CD4-positive, alpha-beta T cell treated with Interleukin-10 for 1 hour (primary cell): Measurements from ENCODE around the gene PWWP2B.
"Not testable (repeated sequence)": the region's sequence is repeated elsewhere in the genome, so short reads cannot be mapped to it uniquely, and the experiment has no call there.

ENCODE experiments used
- DNase-seq: peaks from one replicate; pipeline ENCODE4 v3.0.0-alpha.2; 2020

PWWP2B gene

DNA sequence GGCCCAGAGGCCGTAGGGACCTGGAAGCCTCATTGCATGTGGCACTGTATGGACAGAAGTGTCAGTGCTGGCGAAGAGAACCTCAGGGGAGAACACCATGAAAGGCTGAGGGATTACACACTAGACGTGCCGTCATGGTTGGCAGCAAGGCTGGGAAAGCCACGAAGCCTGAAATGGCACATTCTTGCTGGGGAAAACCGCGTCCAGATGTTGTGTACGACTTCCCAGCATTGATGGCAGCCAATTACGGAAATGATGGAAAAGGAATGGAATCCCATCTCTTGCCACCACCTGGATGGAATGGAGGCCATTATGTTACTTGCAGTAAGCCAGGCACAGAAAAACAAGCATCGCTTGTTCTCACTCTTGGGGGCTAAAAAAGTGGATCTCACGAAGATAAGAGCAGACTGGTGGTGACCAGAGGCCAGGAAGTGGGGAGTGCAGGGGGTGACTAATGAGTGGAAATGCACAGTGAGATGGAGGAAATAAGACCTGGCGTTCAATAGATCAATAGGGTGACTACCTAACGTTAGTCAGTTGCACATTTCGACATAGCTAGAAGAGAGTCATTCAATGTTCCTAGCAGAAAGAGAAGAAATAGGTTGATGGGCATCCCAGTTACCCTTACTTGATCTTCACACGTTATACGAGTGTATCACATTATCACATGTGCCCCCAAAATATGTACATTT, 14.6 kb upstream of the PWWP2B start:
- DNase-seq = no peak

DNA sequence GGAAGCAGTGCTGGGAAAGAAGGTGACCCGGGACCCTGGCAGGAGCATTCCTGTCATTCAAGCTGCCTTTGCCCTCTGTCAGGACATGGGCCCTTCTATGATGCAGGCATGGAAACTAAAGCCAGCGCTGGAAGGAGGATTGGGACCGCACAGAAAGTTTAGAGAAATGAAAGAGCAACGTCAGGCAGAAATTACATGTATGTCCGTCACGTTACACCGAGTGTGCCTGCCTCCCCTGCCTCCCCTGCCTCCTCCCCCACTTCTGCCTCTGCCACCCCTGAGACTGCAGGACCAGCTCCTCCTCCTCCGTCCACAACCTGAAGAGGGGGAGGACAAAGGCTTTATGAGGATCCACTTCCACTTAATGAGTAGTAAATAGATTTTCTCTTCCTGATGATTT, 13.9 kb upstream of the PWWP2B start:
- no peak for DNase-seq

- DNase-seq = no peak
These were observed 13.2 kb upstream of the PWWP2B start for GRCh38 chr10:132383751-132384196.

GRCh38 chr10:132384618-132385388, 12.2 kb upstream of the PWWP2B start:
- no peak for DNase-seq

- DNase-seq = no peak
These were observed 11.7 kb upstream of the PWWP2B start for GRCh38 chr10:132385389-132385667.

DNA sequence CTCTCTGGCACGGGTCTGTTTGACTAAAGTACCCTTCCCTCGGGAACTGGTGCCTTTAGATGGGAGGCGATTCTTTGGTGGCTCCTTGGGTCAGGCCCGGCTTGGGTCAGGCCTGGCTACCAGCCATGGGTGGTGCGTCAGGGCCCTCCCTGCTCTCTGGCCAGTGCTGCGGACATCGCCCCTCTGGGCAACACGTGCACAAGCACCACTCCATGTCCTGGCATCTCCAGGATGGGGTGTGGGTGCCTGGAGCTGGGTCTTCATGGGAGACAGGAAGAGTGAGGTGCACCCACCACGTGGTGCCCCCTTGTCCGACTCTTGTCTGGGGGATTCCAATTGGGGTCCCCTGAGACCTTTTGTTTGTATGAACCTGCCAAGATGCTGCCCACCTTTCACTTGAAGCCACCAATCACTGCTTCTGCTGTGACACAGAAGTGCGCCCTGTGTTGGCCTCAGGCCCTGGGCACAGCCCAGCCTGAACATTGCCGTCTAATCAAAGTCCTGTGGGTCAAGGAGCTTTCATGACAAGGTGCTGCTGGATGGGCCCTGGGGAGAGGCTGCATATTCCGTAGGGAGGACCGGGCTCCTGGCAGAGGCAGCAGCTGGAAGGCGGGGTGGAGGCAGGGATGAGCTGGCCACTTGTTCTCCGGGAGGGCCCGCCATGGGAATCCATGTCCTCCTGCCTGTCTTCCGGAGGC, 11.1 kb upstream of the PWWP2B start:
- DNase-seq = no peak

- no peak for DNase-seq
These were observed 10.6 kb upstream of the PWWP2B start for GRCh38 chr10:132386419-132386831.

DNA sequence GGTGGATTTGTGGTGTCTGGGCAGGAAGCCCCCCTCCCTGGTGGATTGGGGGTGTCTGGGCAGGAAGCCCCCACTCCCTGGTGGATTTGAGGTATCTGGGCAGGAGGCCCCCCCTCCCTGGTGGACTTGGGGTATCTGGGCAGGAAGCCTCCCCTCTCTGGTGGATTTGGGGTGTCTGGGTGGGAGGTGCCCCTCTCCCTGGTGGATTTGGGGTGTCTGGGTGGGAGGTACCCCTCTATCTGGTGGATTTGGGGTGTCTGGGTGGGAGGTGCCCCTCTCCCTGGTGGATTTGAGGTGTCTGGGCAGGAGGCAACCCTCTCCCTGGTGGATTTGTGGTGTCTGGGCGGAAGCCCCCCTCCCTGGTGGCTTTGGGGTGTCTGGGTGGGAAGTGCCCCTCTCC, 10.1 kb upstream of the PWWP2B start:
- DNase-seq = not testable (repeated sequence)

DNA sequence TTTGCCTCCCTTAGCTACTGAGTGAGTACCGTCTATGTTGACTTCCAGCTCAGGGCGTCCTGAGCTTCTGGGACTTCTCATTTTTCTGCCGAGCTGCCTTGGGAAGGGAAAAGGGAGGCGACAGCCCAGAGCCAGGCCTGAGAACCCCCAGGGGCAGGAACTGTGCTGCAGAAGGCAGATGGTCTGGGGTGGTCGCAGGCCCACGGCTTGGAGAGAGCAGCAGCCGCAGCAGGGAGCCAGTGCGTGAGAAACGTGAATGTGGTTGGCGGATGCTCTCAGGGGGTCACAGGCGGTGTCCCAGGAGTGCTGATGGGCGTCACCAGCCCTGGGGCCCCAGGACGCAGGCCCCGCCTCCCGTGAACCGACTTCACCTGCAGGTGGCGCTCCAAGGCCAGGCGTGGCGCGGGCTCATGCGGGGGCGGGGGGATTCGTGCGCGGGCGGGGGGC, 9.2 kb upstream of the PWWP2B start:
- DNase-seq = peak; percentile 83

- no peak for DNase-seq
These were observed 8.0 kb upstream of the PWWP2B start for GRCh38 chr10:132388891-132389432.

- no peak for DNase-seq
These were observed 7.4 kb upstream of the PWWP2B start for GRCh38 chr10:132389433-132390169.

GRCh38 chr10:132390170-132390920, 6.7 kb upstream of the PWWP2B start:
- DNase-seq = no peak

DNA sequence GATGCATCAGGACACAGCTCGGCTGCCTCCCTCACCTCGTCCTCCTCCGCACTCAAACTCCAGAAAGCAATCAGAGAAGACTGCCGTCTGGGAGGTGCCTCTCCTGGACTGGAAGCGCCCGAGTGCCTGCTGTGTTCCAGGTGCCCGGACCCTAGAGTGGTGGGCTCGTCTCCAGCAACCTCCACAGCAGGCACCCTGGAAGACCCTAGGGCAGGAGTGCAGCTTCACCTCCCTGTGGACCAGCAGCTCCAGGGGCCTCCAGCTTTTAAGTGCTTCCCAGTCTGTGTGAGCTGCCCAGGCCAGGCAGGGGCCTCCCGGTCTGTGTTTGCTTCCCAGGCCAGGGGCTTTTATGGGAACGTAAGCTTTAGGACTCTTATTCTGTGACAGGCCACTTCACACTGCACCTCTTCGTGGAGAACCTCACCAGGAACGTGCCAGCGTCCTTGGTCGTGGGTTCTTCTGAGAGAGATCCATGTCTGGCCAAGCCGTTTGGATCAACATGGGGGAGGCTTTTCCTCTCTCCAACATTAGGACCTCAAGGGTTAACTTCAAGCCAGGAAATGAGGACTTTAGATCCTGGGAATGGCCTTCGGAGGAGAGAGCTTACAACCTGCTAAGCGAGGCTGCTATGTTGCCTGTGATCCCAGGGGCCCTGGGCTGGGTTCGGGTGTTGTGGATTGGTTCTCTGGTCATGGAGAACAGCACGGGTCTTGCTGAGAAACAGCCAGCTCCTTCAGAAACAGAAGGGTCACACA, 5.9 kb upstream of the PWWP2B start:
- no peak for DNase-seq

- DNase-seq = no peak
These were observed 5.4 kb upstream of the PWWP2B start for GRCh38 chr10:132391676-132392020.

DNA sequence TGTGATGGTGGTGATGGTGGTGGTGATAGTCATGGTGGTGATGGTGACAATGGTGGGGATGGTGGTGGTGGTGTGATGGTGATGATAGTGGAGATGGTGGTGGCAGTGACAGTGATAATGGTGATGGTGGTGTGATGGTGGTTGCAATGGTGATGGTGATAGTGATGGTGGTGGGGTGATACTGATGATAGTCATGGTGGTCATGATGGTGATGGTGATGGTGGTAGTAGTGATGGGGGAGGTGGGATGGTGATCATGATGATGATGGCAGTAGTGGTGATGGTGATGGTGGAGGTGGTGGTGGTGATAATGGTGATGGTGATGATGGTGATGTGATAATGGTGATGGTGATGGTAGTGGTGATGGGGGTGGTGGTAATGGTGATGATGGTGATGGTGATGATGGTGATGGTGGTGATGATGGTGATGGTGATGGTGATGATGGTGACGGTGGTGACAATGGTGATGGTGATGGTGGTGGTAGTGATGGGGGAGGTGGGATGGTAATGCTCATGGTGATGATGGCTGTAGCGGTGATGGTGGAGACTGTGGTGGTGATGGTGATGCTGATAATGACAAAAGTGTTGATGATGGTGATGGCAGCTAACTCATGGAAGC, 4.7 kb upstream of the PWWP2B start:
- no peak for DNase-seq

GRCh38 chr10:132392811-132393694, 3.9 kb upstream of the PWWP2B start:
- DNase-seq = no peak

GRCh38 chr10:132393695-132394181, 3.3 kb upstream of the PWWP2B start:
- no peak for DNase-seq

DNA sequence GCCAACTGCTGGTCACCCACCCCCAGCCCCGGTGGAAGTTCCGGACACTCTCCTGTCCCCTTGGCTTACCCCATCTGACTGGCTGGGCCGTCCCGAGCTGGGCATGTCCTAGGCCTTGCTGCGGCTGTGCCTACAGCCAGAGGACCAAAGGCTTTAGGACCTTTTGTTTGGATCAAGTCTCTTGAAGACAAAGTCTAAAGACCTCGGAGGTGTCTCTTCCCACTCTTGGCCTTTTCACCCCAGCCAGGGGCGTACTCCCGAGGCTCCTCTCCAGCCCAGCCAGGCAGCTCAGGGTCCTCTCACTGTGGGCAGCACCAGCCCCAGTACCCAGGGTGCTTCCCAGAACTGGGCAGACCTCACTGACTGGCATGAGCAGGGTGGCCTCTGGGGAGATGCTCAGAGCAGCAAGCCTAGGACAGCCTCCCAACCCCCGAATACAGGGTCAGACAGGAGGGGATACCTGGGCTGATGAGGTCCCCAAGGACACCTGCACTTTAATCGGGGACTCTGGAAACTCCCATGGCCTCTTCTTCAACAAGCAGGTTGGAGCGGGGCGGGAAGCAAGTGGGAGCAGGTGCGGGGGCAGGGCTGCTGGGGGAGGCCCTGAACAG, 2.7 kb upstream of the PWWP2B start:
- DNase-seq = no peak

GRCh38 chr10:132394936-132395703, 1.9 kb upstream of the PWWP2B start:
- no peak for DNase-seq
